GM21825 (cell line): ENCODE data around the gene ERGIC1.
"Not testable (repeated sequence)": the region's sequence is repeated elsewhere in the genome, so short reads cannot be mapped to it uniquely, and the experiment has no call there.

ENCODE experiments used
- ATAC-seq: cut with Tn5 transposase; IDR thresholded peaks from one replicate; pipeline ENCODE4 v1.9.1; 2021; ENCODE audit warnings: mild to moderate bottlenecking, moderate library complexity; ENCODE audit not compliant: unreplicated experiment

Gene ERGIC1, protein sequence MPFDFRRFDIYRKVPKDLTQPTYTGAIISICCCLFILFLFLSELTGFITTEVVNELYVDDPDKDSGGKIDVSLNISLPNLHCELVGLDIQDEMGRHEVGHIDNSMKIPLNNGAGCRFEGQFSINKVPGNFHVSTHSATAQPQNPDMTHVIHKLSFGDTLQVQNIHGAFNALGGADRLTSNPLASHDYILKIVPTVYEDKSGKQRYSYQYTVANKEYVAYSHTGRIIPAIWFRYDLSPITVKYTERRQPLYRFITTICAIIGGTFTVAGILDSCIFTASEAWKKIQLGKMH

DNA sequence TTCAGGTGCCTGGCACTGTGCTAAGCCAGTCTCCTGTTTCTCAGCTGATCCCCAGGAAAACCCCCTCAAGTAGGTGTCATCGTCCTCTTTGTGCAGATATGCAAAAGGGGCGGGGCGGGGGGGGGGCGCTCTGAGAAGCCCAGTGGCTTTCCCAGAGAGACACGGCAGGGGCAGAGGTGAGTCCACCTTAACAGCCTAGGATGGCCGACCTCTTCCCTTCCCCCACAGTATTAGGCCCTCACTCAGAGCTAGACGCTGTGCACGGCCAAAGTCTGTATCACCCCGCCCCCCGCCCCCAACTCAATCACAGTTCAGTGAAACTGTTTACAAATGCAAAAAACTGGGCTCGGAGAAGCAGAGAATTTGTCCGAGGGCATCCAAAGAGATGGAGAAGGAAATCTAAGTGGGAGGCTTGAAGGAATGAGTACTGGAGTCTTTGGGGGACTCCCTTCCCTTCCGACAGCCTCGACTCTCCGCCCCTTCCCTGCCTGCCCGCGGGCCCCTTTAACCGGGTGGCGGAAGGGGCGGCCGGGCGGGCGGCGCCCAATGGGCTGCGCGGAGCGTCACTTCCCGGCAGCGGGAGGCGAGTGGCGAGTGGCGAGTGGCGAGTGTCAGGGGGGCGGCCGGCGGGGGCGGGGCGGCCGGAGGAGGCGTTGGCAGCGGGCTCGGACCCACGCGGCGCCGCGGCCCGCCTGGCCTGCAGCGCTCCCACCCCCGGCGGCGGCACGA is at the start of gene ERGIC1:
Gene ERGIC1, plus strand, starts transcription at position 566 of the 729 bp plus-strand sequence. Its CDS starts 163 bp downstream, at position 729.
- peak; percentile 74 for ATAC-seq

DNA sequence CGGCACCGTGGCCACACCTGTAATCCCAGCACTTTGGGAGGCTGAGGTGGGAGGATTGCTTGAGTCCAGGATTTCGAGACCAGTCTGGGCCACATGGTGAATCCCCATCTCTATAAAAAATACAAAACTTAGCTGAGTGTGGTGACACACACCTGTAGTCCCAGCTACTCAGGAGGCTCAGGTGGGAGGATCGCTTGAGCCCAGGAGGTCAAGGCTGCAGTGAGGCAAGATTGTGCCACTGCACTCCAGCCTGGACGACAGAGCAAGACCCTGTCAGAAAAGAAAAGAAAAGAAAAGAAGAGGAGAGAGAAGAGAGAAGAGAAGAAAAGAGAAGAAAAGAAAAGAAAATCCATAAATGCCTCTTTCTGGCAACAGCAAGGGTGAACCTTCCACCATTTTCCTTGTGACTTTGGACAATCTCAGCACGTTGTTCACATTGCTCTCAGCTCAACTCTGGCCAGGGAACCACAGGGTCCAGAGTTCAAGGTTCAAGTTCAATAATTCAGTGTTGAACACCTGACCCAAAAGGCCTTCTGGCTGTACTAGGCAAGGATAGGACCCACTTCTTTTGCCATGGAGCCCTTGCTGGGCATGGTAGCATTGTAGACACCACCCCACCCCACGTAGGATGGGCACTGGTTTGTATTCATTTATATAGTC is 48.5 kb upstream of the ERGIC1 start:
- no peak for ATAC-seq

DNA sequence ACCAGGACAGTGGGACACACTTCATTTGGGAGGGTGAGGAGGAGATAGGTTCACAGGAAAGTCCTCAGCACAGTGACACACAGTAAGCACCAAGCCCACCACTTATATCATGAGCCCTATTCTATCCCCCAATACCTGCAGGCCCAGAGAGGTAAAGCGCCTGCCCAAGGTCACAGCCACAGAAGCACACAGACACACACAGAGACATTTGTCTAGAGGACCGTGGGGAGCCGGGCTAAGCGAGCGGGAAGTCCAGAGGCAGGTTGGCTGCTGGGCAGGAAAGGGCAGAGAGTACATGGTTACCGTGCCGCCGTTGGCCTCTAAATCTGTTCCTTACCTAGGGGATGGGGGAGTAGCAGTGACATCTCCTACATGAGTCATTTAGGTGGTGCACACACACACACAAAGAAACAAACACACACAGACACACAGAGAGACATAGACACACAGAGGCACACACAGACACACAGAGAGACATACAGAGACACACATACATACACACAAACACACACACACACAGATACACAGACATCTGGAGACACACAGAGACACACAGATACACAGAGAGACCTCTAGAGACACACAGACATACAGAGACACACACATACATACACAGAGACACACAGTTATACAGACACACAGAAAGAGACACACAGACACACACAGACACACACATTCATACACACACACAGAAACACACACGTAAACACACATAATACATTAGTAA is 47.2 kb upstream of the ERGIC1 start:
- ATAC-seq, result no peak

DNA sequence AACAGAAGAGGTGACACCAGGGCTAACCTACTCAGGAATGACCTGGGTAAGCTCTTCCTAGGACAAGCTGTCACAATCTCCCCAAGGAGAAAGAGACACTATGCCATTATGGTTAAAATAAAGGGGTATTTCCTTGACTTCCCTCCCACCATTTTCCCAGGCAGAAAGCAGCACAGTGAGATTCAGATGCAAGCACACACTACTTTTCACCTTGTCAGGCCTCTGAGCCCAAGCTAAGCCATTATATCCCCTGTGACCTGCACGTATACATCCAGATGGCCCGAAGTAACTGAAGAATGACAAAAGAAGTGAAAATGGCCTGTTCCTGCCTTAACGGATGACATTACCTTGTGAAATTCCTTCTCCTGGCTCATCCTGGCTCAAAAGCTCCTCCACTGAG is 46.5 kb upstream of the ERGIC1 start:
- ATAC-seq, result not testable (repeated sequence)

DNA sequence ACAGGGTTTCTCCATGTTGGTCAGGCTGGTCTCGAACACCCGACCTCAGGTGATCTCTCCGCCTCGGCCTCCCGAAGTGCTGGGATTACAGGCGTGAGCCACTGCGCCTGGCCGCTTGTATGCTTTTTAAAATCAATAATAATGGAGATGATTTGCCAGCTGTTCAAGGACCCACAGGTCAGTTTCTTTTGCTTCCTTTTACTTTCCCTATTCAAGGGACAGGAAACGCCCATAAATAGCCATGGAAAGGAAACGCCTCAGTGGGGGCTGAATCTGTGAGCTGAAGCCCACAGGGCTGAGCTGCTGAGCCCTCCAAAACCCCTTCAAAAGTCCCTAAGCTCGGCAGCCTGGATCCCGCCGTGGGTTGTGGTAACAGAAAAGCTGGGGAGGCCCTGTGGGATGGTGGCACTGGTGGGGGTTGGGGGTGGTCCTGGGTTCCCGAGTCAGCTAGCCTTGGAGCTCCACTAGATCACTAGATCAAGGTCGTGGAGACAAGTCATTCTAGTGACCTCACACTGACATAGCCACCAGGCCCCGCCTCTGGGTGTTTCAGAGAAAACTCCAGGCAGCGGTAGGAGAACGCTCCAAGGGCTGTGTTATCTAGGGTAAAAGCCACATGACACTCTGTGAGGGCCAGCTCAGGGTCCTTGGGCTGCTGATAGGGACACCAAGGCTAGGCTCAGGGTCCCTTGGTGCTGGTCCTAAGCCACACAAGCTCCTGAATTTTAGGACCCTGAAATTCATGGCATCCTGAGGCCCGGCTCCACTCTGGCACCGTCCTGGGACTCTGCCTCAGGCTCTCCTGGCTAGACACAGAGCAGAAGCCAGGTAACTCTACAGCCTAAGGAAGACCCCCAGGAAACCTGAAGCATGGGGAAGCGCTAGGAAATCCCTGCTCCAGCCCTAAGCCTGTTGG is 45.0 kb upstream of the ERGIC1 start:
- ATAC-seq, result no peak

DNA sequence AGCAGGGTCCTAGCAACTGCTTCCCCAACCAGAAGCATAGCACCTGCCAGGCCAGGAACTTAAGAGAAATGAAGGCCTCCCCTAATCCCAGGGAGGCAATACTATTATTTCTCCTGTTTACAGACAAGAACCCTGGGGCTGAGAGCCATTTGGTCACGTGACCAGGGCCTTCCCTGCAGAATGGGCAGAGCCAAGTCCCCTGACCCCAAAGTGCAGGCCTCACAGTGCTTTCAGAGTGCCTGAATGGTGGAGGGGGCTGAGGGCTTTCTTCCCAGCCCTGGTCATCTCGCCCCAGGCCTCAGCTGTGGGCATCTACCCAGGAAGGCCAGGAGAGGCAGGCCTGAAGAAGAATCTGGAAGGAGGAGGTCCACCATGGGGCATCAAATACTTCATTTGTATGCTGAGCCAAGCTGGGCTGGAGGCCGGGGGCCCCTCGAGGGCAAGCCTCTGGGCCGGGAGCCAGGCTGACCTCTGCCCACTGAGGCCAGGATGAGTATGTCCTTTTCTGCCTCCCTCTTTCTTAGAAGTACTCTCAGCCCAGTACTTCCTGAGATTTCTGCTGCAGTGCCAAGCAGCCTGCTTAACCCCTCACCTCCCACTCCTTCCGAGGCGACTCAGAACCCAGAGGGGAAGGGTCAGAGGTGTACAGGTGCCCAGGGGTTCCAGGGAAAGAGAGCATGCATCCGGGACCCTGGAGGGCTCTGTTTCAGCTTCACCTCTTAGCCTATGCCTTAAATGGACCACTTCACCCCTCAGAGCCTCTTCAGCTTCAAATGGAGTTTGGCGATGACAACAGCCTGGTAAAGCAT is 44.2 kb upstream of the ERGIC1 start:
- ATAC-seq, result no peak

DNA sequence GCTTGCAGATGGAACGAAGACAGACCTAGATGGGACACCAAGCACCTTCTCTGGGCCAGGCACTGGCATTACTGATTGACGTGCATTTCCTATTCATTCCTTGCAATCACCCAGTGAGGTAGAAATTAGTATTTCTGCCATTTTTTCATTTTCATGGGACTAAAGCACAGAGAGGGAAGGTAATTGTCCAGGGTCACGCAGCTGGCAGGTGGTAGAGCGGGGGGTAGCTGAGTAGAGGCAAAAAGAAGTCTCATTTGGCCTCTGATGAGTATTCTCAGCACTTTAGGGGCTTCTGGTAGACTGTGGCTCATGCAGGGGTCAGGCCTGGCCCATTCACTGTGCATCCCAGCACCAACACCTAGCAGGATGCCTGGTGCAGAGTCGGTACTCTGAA is 43.6 kb upstream of the ERGIC1 start:
- no peak for ATAC-seq

DNA sequence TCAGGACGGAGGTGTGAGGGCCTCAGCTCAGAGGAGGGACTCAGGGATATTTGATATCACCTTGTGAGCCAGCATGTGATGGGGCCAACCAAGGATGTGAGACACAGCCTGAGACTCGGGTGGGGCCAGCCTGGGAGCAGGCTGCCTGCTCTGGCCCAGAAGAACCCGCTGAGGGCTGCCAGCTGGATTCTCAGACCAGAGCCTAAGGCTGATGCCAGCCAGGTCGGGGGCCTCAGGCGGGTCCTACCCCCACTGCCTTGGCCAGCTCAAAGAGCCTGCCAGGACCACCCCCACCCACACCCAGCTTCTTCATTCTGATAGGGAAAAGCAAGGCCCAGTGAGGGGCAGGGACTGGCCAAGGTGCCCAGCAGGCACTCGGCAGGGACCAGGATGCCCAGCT is 42.8 kb upstream of the ERGIC1 start:
- ATAC-seq, result no peak

DNA sequence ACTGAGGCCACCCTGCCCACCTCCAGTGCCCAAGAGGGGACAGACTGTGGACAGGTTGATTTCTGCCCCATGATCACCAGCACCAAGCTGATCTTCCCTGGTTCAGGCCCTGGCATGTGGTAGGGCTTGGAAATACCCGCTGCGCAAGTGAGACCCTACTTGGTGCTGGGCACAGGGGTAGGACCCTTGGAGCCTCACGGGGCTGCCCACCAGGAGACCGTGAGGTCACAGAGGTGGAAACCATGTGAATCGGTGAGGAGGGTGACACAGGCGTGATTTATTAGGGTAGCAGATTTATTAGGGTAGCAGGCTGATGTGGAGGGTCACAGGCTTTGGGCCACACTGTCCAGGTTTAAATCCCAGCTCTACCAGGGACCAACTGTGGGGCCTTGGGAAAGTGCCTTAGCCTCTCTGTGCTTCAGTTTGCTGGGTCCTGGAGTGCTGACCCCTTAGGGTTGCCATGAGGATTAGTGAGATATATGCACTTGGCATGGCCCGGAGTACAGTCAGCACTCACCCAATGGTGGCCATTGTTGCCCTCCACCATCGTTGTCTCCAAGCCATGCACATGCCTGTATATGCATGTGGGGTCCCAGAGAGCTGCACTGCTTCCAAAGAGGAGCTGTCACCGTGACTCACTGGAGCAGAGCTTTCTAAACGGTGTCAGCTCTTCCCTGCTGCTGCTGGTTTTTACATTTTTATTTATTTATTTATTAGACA is 42.2 kb upstream of the ERGIC1 start:
- no peak for ATAC-seq

DNA sequence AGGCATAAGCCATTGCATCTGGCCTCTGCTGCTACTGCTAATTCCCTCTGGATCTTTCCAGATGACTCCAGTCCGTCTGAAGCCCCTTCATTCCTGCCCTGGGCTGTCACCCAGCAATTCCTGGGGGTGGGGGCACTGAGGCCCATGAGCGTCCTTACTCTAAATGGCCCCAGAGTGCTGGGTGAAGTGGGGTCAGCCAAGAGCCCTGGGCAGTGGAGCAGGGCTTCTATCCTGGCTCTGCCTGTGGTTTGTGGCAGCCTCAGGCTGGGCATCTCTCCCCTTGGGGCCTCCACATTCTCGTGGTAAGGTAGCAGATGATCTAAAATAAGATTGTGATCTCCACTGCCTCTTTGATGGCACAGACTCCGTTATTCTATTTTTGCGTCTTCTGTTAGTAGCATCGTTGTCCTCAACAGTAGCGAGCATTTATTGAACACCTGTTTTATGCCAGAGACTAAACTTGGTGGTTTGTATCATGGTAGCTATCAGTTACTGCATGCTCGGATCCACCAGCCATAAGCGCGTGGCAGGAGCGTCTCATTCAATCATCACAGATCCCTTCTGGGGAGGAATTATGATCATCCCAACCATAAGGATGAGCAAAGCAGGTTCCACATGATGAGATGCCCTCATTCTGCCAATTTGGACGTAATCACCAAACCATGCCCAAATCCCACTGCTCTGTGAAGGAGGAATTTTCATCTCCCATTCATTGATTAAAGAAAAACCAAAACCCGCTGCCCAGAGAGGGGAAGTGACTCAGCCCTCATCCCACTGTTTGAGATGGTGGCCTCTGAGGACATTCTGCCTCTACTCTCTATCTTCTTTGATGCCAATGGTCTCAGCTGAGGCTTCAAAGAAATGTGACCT is 41.1 kb upstream of the ERGIC1 start:
- no peak for ATAC-seq

DNA sequence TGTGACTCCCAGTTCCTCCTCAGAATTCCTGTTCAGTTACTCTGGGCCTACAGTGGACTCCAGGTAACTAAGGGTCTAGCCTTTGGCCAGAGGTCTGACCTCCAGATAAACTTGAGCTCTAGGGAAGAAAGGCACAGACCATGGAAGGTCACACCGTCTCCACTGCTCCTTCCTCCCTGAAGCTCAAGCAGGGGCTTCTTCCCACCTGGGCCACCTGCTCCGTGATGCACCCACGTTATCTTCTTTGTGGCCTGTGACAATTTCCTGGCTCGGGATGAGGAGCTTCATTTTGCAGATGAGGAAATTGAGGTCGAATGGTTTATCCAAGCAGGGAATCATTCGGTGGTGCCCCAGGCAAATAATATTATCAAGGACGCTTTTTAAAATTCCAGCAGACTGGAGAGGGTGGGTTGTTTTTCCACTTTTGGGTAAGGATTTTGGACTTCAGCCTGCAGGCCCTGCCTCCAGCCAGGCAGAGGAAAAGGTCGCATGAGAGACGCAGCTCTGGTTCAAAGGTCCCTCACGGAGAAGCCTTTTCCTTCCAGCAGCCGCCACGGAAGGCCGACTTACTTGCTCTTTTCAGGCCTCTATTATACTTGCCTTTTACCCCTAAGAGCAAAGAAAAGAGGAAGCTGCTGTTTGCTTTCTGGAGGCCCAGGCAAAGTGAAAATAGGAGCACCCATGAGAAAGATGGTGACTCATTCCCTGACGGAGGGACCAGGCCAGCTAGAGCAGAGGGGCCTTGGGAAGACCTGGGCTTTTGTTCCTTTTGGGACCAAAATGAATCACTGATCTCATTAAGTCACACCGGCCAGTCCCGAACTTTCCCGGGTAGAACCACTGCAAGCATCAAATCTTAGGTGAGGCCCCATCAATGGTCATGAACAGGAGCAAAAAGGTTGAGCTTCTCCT is 40.2 kb upstream of the ERGIC1 start:
- ATAC-seq, result no peak

DNA sequence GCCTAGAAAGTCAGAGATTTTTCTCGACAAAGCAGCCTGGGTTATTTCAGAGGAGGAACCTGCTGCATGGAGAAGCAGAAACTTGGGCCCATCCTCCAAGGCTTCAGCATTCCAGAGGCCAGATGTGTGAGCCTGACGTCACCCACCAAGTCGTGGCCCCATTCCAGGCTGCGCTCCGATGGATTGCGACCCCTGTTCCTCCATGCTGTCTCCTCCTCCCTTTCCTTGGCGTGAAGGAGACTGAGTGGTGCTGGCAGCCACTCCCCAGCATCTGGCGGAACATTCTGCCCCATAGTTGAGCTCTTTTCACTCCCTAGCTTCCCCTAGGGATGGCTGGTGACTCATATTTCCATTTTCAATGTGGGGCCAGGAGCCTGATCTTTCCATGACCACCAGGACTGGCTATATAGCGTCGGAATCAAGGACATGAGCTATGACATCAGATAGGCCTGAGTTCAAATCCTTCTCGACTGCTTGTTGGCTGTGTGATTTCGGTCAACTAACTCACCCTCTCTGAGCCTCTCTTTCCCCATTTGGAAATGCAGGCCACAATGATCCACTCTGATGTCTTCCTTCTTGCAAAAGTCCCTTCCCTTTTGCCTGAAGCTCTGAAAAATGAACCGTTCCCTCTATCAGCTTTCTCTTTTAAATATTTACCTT is 38.6 kb upstream of the ERGIC1 start:
- no peak for ATAC-seq

DNA sequence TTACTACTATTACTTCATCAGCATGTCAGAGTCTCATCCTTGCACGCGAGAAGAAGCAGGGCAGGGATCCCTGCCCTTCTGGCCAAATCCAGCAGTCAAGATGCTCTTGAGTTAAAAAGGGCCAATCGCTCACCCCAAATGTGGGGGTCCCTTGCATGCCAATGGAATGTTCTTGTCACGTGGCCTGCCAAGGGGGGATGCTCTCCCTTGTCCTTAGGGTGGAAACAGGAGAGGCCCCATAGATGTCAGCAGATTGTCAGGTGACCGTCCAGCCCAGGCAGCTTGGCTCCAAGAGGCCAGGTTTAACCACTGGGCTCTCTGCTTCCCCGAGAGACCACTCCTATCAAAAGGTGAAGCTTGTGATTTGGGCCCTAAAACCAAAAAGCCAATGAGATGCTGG is 37.7 kb upstream of the ERGIC1 start:
- ATAC-seq, result no peak

DNA sequence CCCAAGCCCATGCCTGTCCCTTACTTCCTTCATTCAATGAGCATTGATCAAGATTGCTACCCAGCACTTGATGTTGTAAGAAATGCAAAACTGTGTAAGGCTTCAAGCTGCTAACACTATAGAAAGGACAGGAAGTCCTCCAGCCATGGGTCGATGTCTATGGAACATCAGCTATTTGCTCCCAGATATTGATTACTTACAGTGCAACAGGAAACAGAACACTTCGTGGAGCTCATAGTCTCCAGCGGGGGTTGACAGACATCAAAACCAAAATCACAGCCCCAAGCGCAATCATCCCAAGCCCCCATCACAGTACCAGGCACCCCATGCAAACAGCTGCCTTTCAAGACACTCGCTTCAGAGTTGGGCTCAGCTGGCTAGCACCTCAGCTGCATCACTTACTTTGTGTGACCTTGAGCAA is 36.3 kb upstream of the ERGIC1 start:
- no peak for ATAC-seq

DNA sequence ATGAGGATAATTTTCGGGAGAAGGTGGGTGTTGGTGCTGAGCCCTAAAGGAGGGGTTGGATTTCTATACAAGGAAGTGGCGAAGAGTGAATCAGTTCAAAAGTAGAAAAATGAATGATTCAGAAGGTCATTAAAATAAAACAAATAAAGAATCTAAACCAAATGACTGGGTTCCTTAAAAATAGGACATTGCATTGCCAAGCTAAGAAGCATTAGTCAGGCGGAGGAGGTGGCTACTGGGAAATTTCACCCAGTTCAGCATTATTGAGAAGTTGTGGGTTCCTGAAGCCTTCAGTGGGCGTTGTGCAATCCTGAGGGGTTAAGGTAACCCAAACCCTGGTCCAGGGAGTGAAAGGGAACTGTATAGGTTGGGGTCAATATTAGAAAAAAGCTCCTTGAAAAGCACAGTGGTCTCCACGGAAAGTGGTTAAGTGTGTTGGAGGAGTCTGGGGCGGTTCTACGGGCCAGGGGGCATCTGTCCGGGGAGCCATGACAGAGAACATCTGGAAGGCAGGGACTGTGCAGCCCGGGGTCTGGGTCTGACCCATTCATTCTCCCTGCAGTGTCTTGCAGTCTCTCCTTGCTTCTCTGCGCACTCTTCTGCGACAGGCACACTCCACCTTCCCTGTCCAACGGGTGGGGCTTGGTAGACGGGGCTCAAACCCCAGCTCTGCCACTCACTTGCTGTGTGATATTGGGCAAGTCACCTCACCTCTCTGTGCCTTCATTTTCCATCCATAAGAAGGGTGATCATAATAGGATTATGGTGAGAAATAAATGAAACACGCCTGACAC is 35.4 kb upstream of the ERGIC1 start:
- no peak for ATAC-seq

DNA sequence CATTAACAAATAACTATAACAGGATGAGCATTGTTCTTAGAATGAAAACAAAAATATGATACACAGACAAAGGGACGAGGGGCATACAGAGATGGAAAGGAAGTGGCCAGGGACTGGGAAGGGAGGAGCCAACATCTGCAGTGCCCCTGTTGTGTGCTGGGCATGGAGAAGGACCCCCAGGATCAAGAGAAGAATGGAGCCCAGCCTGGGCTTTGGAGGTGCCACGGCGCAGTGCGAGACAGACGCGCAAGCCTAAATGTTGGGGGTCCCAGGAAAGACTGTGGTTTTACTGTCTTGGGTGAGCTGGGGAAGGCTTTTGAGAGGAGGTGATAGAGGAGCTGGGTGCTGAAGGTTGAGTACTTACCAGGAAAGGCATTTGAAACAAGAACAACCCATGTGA is 34.6 kb upstream of the ERGIC1 start:
- ATAC-seq, result no peak
